Prostate gland (tissue), 2 donors: ENCODE measurements around the gene SAFB2.

Experiments used
- POLR2AphosphoS5 ChIP-seq: sonication (generic); formaldehyde crosslinking; IDR thresholded peaks from one replicate; pipeline ENCODE4 v1.6.1; 2017; ENCODE audit warnings: antibody characterized with exemption
- TF ChIP-seq, protein P1 (sequence below), 4 experiments: fragments of 200-600 bp in 2 of 4; fragments of 450-650 bp in 2 of 4; sonication (generic) in 2 of 4; IDR thresholded peaks; 1 replicate in 3 of 4; 2 replicates in 1 of 4; pipeline ENCODE4 v1.5.1; 2016 to 2019; ENCODE audit warnings: antibody characterized with exemption in 4 of 4, mild to moderate bottlenecking in 2 of 4, moderate library complexity in 2 of 4

DNA sequence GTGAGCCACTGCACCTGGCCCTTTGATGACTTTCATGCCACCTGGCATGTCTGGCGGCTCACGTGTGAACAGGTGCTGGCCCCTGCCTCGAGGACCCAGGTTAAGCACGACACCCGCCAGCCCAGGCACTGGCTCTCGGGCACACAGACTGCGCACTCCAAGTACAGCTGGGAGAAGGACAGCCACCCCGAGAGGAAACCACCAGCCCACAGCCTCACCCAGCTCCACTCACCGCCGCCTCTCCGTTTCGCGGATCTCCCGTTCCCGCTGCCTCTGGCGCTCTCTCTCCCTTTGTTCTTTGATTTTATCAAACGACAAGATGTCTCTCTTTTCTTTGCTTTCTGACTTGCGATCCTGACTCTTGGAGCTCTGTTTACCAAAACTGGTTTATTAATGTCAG is 27.4 kb downstream of the SAFB2 start:
- TF ChIP-seq, protein P1, sequence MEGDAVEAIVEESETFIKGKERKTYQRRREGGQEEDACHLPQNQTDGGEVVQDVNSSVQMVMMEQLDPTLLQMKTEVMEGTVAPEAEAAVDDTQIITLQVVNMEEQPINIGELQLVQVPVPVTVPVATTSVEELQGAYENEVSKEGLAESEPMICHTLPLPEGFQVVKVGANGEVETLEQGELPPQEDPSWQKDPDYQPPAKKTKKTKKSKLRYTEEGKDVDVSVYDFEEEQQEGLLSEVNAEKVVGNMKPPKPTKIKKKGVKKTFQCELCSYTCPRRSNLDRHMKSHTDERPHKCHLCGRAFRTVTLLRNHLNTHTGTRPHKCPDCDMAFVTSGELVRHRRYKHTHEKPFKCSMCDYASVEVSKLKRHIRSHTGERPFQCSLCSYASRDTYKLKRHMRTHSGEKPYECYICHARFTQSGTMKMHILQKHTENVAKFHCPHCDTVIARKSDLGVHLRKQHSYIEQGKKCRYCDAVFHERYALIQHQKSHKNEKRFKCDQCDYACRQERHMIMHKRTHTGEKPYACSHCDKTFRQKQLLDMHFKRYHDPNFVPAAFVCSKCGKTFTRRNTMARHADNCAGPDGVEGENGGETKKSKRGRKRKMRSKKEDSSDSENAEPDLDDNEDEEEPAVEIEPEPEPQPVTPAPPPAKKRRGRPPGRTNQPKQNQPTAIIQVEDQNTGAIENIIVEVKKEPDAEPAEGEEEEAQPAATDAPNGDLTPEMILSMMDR (IDR thresholded peaks at IDR 0.05) = no peak
- no peak for TF ChIP-seq POLR2AphosphoS5
